ENCODE results near the gene VCX3A. TPM values are rescaled to one million over a fixed set of nuclear protein-coding genes. Genes with fewer than 3 reads are reported as not detected.

Gene VCX3A
- total RNA-seq, 4 donors from 2014 or later = not detected

DNA sequence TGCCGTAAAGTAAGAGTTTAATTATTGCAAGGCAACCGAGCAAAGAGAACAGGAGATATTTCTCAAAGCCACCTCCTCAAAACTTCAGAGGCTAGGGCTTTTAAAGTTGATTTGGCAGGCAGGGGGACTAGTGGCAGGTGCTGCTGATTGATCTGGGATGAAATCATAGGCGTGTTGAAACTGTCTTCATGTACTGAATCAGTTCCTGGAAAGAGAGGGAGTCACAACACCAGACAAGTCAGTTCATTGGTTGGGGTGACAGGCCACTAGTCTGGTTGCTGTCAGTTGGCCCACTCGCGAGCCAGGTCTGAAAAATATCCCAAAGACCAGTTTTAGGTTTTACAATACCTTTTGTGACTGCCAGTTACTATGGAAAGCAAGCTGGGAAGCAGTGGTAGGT is 10.8 kb upstream of the VCX3A start:
- no peak for TF ChIP-seq POLR2A (IDR thresholded peaks at IDR 0.05)
- TF ChIP-seq, protein P1, sequence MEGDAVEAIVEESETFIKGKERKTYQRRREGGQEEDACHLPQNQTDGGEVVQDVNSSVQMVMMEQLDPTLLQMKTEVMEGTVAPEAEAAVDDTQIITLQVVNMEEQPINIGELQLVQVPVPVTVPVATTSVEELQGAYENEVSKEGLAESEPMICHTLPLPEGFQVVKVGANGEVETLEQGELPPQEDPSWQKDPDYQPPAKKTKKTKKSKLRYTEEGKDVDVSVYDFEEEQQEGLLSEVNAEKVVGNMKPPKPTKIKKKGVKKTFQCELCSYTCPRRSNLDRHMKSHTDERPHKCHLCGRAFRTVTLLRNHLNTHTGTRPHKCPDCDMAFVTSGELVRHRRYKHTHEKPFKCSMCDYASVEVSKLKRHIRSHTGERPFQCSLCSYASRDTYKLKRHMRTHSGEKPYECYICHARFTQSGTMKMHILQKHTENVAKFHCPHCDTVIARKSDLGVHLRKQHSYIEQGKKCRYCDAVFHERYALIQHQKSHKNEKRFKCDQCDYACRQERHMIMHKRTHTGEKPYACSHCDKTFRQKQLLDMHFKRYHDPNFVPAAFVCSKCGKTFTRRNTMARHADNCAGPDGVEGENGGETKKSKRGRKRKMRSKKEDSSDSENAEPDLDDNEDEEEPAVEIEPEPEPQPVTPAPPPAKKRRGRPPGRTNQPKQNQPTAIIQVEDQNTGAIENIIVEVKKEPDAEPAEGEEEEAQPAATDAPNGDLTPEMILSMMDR (IDR thresholded peaks at IDR 0.05) = no peak
- Histone ChIP-seq H3K36me3 (no peaks in the 10 kb centered on the region), H3K9me3 (no peaks in the 10 kb centered on the region), H3K27me3 (no peaks in the 10 kb centered on the region), H3K27ac (no peak overlapping the region), H3K4me3 (no peak overlapping the region), H3K4me1 (no peaks in the 10 kb centered on the region)
- DNase-seq = no peak

DNA sequence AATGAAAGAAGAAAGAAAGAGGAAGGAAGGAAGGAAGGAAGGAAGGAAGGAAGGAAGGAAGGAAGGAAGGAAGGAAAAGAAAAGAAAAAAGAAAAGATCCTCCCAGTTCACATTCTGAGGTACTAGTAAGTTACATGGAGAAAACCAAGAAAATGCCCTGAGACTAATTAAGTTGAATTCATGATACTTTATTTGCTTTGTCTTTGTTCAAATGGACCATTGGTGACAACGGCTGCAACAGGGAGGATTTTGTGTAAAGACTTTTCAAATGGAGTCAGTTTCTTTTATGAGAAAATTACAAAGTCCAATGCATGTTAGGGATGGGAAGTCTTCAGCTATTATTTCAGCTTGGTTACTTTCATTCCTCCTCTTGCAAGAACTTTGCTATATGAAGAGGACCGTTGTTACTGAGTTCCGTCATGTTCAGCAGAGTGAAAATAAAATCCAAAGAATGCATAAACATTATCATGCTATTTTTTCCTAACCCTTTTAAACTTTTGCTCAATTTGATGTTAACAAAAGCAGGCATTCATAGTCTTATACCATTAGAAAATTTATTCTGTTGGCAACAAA is 8.3 kb downstream of the VCX3A start:
- DNase-seq = no peak
- Histone ChIP-seq H3K36me3 (no peaks in the 10 kb centered on the region), H3K27ac (no peak overlapping the region), H3K4me3 (no peak overlapping the region), H3K4me1 (no peaks in the 10 kb centered on the region), H3K27me3 (no peaks in the 10 kb centered on the region), H3K9me3 (no peaks in the 10 kb centered on the region)
- TF ChIP-seq POLR2A (IDR thresholded peaks at IDR 0.05) = no peak
- TF ChIP-seq, protein P1 (IDR thresholded peaks at IDR 0.05) = no peak

DNA sequence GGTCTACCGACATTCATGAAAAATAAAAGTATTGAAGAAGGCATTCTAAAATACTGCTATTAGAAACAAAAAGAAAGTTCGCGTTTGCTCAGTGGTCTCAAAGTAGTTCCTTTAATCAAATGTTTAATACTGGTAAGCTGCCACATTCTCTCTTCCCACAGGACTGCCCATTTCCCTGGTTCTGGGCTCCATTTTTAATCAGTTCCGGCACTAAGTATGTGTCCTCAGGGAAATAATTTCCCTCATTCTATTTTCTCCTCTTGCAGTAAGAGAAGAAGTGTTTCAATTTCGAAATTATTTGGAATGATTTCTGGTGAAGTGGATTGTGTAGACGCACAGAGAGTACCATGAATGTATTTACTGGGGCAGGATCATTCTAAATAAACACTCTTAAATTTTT is 17.5 kb downstream of the VCX3A start:
- no peak overlapping the region for H3K4me3 ChIP-seq
- H3K27me3 ChIP-seq = no peaks in the 10 kb centered on the region
- TF ChIP-seq, protein P1 (IDR thresholded peaks at IDR 0.05) = no peak
- no peak for TF ChIP-seq POLR2A (IDR thresholded peaks at IDR 0.05)
- H3K4me1 ChIP-seq = no peaks in the 10 kb centered on the region
- no peak overlapping the region for H3K27ac ChIP-seq
- no peak for DNase-seq
- no peaks in the 10 kb centered on the region for H3K9me3 ChIP-seq
- no peaks in the 10 kb centered on the region for H3K36me3 ChIP-seq

DNA sequence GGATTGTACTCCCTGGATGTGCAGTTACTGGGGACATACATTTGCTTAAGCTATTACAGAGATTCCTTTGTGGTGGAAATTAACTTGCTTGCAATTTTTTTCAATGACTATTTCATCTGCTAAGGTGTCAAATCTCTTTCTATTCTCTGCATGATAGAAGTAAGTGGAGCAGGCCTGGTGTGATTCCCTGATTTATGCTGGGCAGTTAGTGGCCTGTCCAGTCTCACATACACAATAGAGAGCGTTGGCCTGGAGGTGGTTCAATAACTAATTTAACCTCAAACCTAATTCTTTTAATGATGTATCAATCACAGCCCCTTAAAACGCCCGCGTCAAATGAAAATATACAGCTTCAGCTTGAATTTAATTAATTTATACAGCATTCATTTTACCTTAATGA is 28.5 kb downstream of the VCX3A start:
- H3K4me3 ChIP-seq = no peak overlapping the region
- no peak overlapping the region for H3K27ac ChIP-seq
- no peaks in the 10 kb centered on the region for H3K27me3 ChIP-seq
- H3K9me3 ChIP-seq = no peaks in the 10 kb centered on the region
- no peaks in the 10 kb centered on the region for H3K4me1 ChIP-seq
- DNase-seq = no peak
- H3K36me3 ChIP-seq = no peaks in the 10 kb centered on the region
- TF ChIP-seq, protein P1 (IDR thresholded peaks at IDR 0.05) = no peak
- no peak for TF ChIP-seq POLR2A (IDR thresholded peaks at IDR 0.05)

DNA sequence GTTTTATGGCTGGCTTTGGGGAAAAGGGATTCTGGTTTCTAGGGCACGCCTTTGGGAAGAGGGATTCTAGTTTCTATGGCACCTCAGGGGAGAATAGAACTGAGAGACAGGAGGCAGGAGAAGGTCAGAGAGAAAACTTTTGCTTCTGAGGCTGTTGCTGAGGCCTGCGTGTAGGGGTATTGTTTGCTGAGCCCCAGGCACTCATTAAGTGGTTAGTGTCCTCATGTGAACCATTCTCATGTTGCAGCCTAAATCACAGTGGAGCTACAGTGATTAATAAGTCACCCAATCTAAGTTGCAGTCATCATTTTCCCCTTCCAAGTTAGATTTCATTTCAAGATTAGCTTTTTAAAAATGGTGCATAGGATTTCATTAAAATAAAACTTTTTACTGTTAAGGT is 29.0 kb downstream of the VCX3A start:
- H3K9me3 ChIP-seq = no peaks in the 10 kb centered on the region
- H3K4me3 ChIP-seq = no peak overlapping the region
- H3K27me3 ChIP-seq = no peaks in the 10 kb centered on the region
- no peak for DNase-seq
- H3K27ac ChIP-seq = no peak overlapping the region
- no peaks in the 10 kb centered on the region for H3K4me1 ChIP-seq
- no peak for TF ChIP-seq POLR2A (IDR thresholded peaks at IDR 0.05)
- H3K36me3 ChIP-seq = no peaks in the 10 kb centered on the region

DNA sequence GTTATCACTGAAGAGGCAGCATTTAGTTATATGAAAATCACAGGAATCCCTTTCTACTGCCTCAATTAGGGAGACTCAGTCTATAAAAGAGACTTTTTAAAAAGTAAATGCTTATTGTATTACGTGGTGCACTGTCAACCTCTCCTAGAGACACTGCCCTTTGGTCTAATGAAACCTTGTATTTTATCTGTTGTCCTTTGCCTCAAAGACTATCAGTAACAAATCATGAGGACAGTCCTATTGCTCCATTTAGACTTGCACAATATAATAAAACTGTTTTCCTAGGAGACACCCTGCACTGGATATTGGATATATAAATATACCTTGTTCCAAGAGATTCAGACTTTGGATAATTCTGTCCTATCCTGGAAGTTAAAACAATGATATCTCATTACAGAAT is 34.2 kb downstream of the VCX3A start:
- Histone ChIP-seq H3K36me3 (no peaks in the 10 kb centered on the region), H3K9me3 (no peaks in the 10 kb centered on the region), H3K4me3 (no peak overlapping the region), H3K4me1 (no peaks in the 10 kb centered on the region), H3K27ac (no peak overlapping the region), H3K27me3 (no peaks in the 10 kb centered on the region)
- DNase-seq = no peak
- TF ChIP-seq POLR2A (IDR thresholded peaks at IDR 0.05) = no peak
- TF ChIP-seq, protein P1 (IDR thresholded peaks at IDR 0.05) = no peak

Measured in Peyer's patch (tissue), 4 donors.